ENCODE data around the gene CA9. TPM values are rescaled to one million over a fixed set of nuclear protein-coding genes. Genes with fewer than 3 reads are reported as not detected.
A peak's percentile ranks its signal among the peaks of the same experiment; 100 is the strongest.

Gene CA9
- total RNA-seq, 4 donors from 2014 or later = not detected

- no peak overlapping the region for H3K4me3 ChIP-seq
- DNase-seq = no peak
- H3K9me3 ChIP-seq = no peaks in the 10 kb centered on the region
- 97% methylated on average over 6 of the region's 6 CpGs; no CpG with 5 or more reads in 1 of the 2 donors for WGBS, 2 donors (ENCODE audit: low coverage in 1 of 2)
- in situ Hi-C loops (cut with MboI; ENCODE audit: low pct_ligation_motif_present in 1 of 4, low pct_unique_long_range_greater_than_20kb in 1 of 4, low sequenced_read_pairs in 3 of 4) = no loop called here
- TF ChIP-seq POLR2A (IDR thresholded peaks at IDR 0.05) (no peak), POLR2AphosphoS5 (IDR thresholded peaks at IDR 0.05) (no peak), EP300 (IDR thresholded peaks at IDR 0.05; ENCODE audit: low read depth) (no peak), CTCF (IDR thresholded peaks at IDR 0.05) (no peak)
- no peaks in the 10 kb centered on the region for H3K4me1 ChIP-seq
- intact Hi-C loops (cut with DNase I; ENCODE audit: low total_unique reads) = no loop called here
- no peak overlapping the region for H3K27ac ChIP-seq
- H3K27me3 ChIP-seq = no peaks in the 10 kb centered on the region
- peaks cover 0 to 94% (median 47%) of the 10 kb centered on the region in 4 donors for H3K36me3 ChIP-seq
Measured at GRCh38 chr9:35714123-35714522, 40.4 kb downstream of the CA9 start.

- peaks cover 0 to 98% (median 48%) of the 10 kb centered on the region in 4 donors for H3K36me3 ChIP-seq
- TF ChIP-seq POLR2A (IDR thresholded peaks at IDR 0.05) (no peak), EP300 (IDR thresholded peaks at IDR 0.05; ENCODE audit: low read depth) (no peak), CTCF (IDR thresholded peaks at IDR 0.05) (no peak), POLR2AphosphoS5 (IDR thresholded peaks at IDR 0.05) (no peak)
- H3K4me3 ChIP-seq = no peak overlapping the region
- no peak overlapping the region for H3K27ac ChIP-seq
- no peak for DNase-seq
- no peaks in the 10 kb centered on the region for H3K4me1 ChIP-seq
- no peaks in the 10 kb centered on the region for H3K27me3 ChIP-seq
- H3K9me3 ChIP-seq = no peaks in the 10 kb centered on the region
- WGBS, 2 donors (ENCODE audit: low coverage in 1 of 2) = 90 to 94% methylated on average over 2 to 13 of the region's 13 CpGs
- intact Hi-C loops (cut with DNase I; ENCODE audit: low total_unique reads) (no loop called here), in situ Hi-C loops (cut with MboI; ENCODE audit: low pct_ligation_motif_present in 1 of 4, low pct_unique_long_range_greater_than_20kb in 1 of 4, low sequenced_read_pairs in 3 of 4) (no loop called here)
Measured at GRCh38 chr9:35714579-35715252, 41.0 kb downstream of the CA9 start.

GRCh38 chr9:35716230-35716629 is 42.5 kb downstream of the CA9 start:
- H3K36me3 ChIP-seq = peaks cover 1 to 98% (median 52%) of the 10 kb centered on the region in 4 donors
- intact Hi-C loops (cut with DNase I; ENCODE audit: low total_unique reads) = no loop called here
- no peak overlapping the region for H3K4me3 ChIP-seq
- no peaks in the 10 kb centered on the region for H3K4me1 ChIP-seq
- 90% methylated on average over 4 of the region's 4 CpGs; no CpG with 5 or more reads in 1 of the 2 donors for WGBS, 2 donors (ENCODE audit: low coverage in 1 of 2)
- no peaks in the 10 kb centered on the region for H3K9me3 ChIP-seq
- peak in 1 of 3 donors; percentile 22 for TF ChIP-seq POLR2AphosphoS5 (IDR thresholded peaks at IDR 0.05)
- TF ChIP-seq CTCF (IDR thresholded peaks at IDR 0.05) = no peak
- TF ChIP-seq EP300 (IDR thresholded peaks at IDR 0.05; ENCODE audit: low read depth) = no peak
- no peak for TF ChIP-seq POLR2A (IDR thresholded peaks at IDR 0.05)
- H3K27ac ChIP-seq = no peak overlapping the region
- in situ Hi-C loops (cut with MboI; ENCODE audit: low pct_ligation_motif_present in 1 of 4, low pct_unique_long_range_greater_than_20kb in 1 of 4, low sequenced_read_pairs in 3 of 4) = no loop called here
- no peaks in the 10 kb centered on the region for H3K27me3 ChIP-seq
- DNase-seq = no peak

GRCh38 chr9:35717132-35717870 is 43.6 kb downstream of the CA9 start:
- in situ Hi-C loops (cut with MboI; ENCODE audit: low pct_ligation_motif_present in 1 of 4, low pct_unique_long_range_greater_than_20kb in 1 of 4, low sequenced_read_pairs in 3 of 4) (no loop called here), intact Hi-C loops (cut with DNase I; ENCODE audit: low total_unique reads) (no loop called here)
- H3K9me3 ChIP-seq = no peaks in the 10 kb centered on the region
- no peak for DNase-seq
- no peaks in the 10 kb centered on the region for H3K4me1 ChIP-seq
- TF ChIP-seq POLR2AphosphoS5 (IDR thresholded peaks at IDR 0.05) (no peak), EP300 (IDR thresholded peaks at IDR 0.05; ENCODE audit: low read depth) (no peak), POLR2A (IDR thresholded peaks at IDR 0.05) (no peak), CTCF (IDR thresholded peaks at IDR 0.05) (no peak)
- H3K36me3 ChIP-seq = peaks cover 2 to 98% (median 52%) of the 10 kb centered on the region in 4 donors
- H3K27ac ChIP-seq = no peak overlapping the region
- 89 to 100% methylated on average over 1 to 14 of the region's 14 CpGs for WGBS, 2 donors (ENCODE audit: low coverage in 1 of 2)
- H3K4me3 ChIP-seq = no peak overlapping the region
- no peaks in the 10 kb centered on the region for H3K27me3 ChIP-seq

All from transverse colon (tissue), 4 donors.